Measurements from ENCODE around the gene HDX.
"Not testable (repeated sequence)": the region's sequence is repeated elsewhere in the genome, so short reads cannot be mapped to it uniquely, and the experiment has no call there.

HDX gene, protein sequence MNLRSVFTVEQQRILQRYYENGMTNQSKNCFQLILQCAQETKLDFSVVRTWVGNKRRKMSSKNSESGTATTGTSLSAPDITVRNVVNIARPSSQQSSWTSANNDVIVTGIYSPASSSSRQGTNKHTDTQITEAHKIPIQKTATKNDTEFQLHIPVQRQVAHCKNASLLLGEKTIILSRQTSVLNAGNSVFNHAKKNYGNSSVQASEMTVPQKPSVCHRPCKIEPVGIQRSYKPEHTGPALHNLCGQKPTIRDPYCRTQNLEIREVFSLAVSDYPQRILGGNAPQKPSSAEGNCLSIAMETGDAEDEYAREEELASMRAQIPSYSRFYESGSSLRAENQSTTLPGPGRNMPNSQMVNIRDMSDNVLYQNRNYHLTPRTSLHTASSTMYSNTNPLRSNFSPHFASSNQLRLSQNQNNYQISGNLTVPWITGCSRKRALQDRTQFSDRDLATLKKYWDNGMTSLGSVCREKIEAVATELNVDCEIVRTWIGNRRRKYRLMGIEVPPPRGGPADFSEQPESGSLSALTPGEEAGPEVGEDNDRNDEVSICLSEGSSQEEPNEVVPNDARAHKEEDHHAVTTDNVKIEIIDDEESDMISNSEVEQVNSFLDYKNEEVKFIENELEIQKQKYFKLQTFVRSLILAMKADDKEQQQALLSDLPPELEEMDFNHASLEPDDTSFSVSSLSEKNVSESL

DNA sequence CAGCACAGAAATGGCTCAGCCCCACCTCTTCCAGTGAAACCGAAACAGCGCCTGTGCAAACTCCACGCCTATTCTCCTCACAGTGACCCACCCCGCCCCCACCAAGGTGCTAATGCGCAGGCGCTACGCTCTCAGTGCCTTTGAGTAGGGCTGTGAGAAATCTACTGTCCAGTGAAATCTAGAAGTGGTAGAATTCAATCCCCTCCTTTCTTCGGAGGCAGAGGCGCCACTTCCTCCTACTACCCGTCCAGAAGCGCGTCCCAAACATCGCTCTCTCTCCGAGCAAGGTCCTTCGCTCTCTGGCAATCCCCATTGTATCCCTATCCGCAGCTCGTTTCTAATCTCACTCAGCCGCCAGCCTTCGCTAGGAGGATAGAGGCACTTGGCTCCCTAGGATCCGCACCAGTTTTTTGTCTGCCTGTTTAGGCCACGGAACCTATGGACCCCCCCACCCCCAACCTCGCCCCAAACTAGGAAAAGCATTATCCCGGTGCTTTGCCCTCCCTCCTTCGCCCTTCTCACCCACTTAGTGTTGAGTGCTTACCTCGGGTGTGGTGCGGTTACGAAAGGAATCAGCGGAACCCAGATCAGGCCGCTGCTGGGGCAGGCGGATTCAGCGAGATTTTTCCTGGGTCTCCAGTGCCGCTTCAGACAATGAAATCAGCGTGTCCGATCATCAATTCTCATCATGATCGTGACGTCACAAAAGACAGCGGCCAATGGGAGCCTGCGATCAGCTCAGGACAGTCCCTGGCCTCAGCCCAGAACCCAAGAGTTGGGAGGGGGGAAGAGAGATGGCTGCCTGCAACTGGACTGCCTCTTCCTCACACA lies at the start of gene HDX:
HDX (minus strand) TSS at position 656 of the 831 bp plus-strand sequence. CDS start 27,056 bp downstream, outside the sequence.
- DNase-seq, result peak; percentile 84

- not testable (repeated sequence) for DNase-seq
Observed at GRCh38 chrX:84541315-84541714, 39.1 kb upstream of the HDX start.

- DNase-seq, result not testable (repeated sequence)
Observed at GRCh38 chrX:84537627-84538026, 35.4 kb upstream of the HDX start.

- no peak for DNase-seq
Observed at GRCh38 chrX:84488426-84488825, 13.8 kb downstream of the HDX start.

- DNase-seq, result no peak
Observed at GRCh38 chrX:84487365-84488353, 14.6 kb downstream of the HDX start.

GRCh38 chrX:84479086-84479485 lies 23.2 kb downstream of the HDX start:
- DNase-seq, result no peak

- DNase-seq, result no peak
Observed at GRCh38 chrX:84477114-84477513, 25.1 kb downstream of the HDX start.

DNA sequence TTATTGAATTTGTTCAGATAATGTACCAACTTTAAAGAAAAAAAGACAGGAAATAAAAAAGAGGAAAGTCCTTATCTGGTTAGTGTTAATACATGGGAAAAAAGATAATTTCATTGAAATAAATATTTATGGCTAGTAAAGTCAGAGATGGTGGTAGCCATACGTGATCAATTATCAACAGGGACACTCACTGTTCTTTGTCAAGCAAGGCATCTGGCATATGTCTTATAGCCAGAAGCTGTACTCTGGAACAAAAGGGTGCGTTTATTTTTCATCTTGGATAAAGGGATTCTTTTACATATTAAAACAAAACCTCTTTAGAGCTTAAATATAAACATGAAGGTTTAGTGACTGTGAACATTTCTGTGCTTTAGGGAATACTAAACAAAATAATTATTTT lies 26.7 kb downstream of the HDX start:
- DNase-seq, result no peak

GRCh38 chrX:84475101-84475500 lies 27.2 kb downstream of the HDX start:
- DNase-seq, result no peak

DNA sequence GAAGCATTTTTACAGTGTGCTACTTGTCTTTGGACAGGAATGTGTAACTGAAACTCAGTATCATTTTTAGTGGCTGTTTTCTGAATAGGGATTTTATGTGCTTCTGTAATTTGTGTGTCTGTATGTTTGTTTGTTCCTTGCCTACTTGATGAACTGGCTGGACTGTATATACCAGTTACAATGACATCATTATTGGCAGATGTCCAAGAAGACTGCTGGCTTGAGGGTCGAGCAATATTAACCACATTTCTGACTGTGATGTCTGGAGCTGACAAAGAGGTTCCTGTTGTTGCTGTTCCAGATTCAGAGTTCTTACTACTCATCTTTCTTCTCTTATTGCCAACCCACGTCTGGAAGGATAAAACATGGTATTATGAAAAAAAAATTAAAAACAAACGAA lies 33.0 kb downstream of the HDX start:
- DNase-seq, result no peak

GRCh38 chrX:84467898-84468297 lies 34.4 kb downstream of the HDX start:
- no peak for DNase-seq

- DNase-seq, result no peak
Observed at GRCh38 chrX:84453351-84454246, 48.7 kb downstream of the HDX start.

DNA sequence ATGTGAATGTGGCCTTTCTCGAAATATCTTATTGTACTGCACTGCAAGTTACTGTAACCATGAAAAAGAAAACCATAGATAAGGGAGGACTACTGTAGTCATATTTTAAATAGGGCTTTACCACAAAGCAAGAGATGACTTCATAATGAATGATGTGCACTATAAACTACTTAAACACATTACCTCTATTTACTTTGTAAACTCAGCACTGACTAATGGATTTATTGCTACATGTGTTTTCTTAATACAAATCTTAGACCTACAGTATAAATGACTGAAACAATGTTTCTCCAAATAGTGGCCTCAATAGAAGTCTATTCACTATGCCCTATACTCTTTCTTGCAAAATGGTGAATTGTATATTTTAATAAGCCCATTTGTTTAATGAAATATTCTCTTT lies 61.1 kb downstream of the HDX start:
- DNase-seq, result no peak

DNA sequence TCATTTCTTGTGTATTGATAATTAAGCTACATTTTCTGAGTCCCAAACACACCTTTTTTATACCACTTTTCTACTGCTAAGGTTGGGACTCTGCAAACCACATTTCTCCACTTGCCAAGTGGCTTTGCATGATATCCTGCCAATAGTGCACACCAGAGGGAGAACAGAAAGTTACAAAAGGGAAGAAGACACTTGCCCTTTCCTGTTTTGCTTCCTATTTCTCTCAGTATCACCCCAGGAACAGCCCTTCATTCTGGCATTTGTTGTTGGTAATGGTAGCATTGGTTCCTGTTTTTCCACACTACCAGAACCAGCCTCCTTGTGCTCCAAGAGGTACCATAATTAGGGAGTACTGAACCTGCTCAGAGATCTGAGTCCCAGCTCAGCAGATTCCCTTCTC lies 87.1 kb downstream of the HDX start:
- no peak for DNase-seq

GRCh38 chrX:84363663-84364062 lies 138.6 kb downstream of the HDX start:
- no peak for DNase-seq

- no peak for DNase-seq
Observed at GRCh38 chrX:84363051-84363450, 139.2 kb downstream of the HDX start.

DNA sequence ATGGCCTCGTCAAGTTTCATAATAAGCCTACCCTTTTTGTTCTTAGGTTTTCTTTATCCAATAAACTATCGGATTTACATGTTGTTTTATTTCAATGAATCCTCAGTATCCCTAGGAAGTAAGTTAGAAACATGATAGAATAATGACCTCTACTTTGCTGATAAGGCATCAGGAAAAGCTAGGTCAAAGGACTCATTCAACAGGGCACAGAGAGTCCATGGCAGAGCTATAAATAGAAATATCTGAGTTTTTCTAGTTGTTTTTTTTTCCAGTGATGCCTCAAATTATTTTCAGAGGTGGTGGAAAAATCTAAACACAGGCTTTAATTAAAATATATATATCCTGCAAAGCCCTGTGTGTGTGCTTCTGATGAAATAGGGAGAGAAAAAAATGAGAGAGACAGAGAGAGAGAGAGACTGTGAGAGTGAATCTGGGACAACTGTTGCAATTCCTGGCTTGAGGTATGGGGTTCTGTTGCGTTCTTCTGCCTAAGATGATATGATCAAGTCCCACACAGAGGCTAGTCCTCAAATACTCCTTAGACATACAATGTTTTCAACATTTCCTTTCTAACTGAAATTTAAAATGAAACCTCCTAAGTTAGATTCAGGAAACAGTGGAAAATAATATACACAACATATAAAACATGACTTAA lies 139.9 kb downstream of the HDX start:
- DNase-seq, result no peak

DNA sequence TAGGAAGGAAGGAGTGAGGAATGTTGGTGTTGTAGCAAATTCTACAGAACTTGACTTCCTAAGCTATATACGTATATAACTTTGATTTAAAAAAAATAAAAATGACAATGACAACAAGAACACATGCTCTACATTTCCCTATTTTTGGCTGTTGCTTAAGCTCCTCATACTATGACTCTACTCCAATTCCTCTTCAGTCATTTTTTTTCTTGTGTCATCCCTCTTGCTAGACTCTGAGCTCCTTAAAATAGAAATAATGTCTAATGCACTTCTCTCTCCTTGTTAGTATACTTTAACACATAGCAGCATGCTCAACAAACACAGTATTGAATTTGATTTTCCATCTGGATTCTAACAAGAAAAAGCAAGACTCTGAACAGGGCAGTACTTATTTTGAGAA lies 144.0 kb downstream of the HDX start:
- no peak for DNase-seq

GRCh38 chrX:84357296-84357695 lies 145.0 kb downstream of the HDX start:
- no peak for DNase-seq

GRCh38 chrX:84340968-84341367 lies 161.3 kb downstream of the HDX start:
- DNase-seq, result no peak

All from NCI-H1694 treated with DMSO at 0.1 percent for 48 hours (cell line).